Left lung (tissue), 10 donors: ENCODE results near the gene TMBIM6. TPM values are rescaled to one million over a fixed set of nuclear protein-coding genes. Genes with fewer than 3 reads are reported as not detected.
"Not testable (repeated sequence)": the region's sequence is repeated elsewhere in the genome, so short reads cannot be mapped to it uniquely, and the experiment has no call there.

Source experiments
- ATAC-seq: fragments of 200-7000 bp; cut with Tn5 transposase; one replicate; pipeline ENCODE4 v1.9.1; 2020; ENCODE audit warnings: moderate library complexity
- DNase-seq, 4 donors: peaks; one replicate each; pipeline ENCODE4 v3.0.0-alpha.2; 2013 to 2020
- H3K27ac ChIP-seq, 2 donors: fragments of 200-600 bp; sonication (generic) in 1 of 2; one replicate each; pipeline versions ENCODE4 v1.5.0 to v1.8.0; 2020 to 2021
- H3K27me3 ChIP-seq, 2 donors: fragments of 200-600 bp; sonication (generic) in 1 of 2; one replicate each; pipeline versions ENCODE4 v1.5.0 to v1.8.0; 2020 to 2021
- H3K36me3 ChIP-seq, 2 donors: fragments of 200-600 bp; sonication (generic) in 1 of 2; one replicate each; pipeline versions ENCODE4 v1.5.0 to v1.8.0; 2020 to 2021
- H3K4me1 ChIP-seq, 2 donors: fragments of 200-600 bp; one replicate each; pipeline ENCODE4 v1.8.0; 2021
- H3K4me3 ChIP-seq, 2 donors: fragments of 200-600 bp; sonication (generic) in 1 of 2; one replicate each; pipeline versions ENCODE4 v1.5.0 to v1.8.0; 2020 to 2021; ENCODE audit warnings: mild to moderate bottlenecking in 1 of 2
- H3K9me3 ChIP-seq, 2 donors: fragments of 200-600 bp; sonication (generic) in 1 of 2; one replicate each; pipeline versions ENCODE4 v1.5.0 to v1.8.0; 2020 to 2021
- CTCF ChIP-seq, 2 donors: fragments of 200-600 bp; sonication (generic) in 1 of 2; IDR thresholded peaks; one replicate each; pipeline versions ENCODE4 v1.5.0 to v1.8.0; 2021; ENCODE audit warnings: antibody characterized with exemption in 2 of 2
- intact Hi-C, 2 donors: fragments of 100-400 bp; cut with DNase I; formaldehyde crosslinking; loops; one replicate each; pipeline versions ENCODE4 v1.11.2 to v1.14.2; 2022
- polyA plus RNA-seq, 6 donors: library from polyadenylated mRNA; unstranded; fragments of 120-200 nt; gene quantifications; one replicate each; pipeline ENCODE4 v1.2.1, GENCODE V29; 2013; ENCODE audit not compliant: insufficient read length in 6 of 6
- total RNA-seq, 2 donors: library from RNA; stranded (reverse); fragmentation: NEBNext Ultra II Directional; extraction: Animal tissue kit (Norgen Biotek cat#: 25700); gene quantifications; one replicate each; pipeline ENCODE4 v1.2.1, GENCODE V29; 2021
- donor health status: DM: no; HTN: yes; CAD: no.
- donor health status: DM: no; HTN: no; CAD: no.

TMBIM6 gene
- total and polyA plus RNA-seq, 8 donors = 422 to 876 (median 493) TPM

- Histone ChIP-seq H3K36me3 (no peaks in the 10 kb centered on the region), H3K27ac (no peak overlapping the region), H3K27me3 (peaks cover 0 to 5% of the 10 kb centered on the region in 2 donors), H3K9me3 (no peaks in the 10 kb centered on the region), H3K4me3 (no peak overlapping the region), H3K4me1 (peaks cover 0 to 9% of the 10 kb centered on the region in 2 donors)
- no peak for ATAC-seq
- intact Hi-C loops = loop anchor here in 1 of 2 donors (2.0 kb wide), 1 partner anchor 62 kb away; no protein-coding TSS in a partner anchor
- TF ChIP-seq CTCF (IDR thresholded peaks at IDR 0.05) = no peak
- DNase-seq = no peak
Measured at GRCh38 chr12:49776858-49777257, 35.5 kb downstream of the TMBIM6 start.

DNA sequence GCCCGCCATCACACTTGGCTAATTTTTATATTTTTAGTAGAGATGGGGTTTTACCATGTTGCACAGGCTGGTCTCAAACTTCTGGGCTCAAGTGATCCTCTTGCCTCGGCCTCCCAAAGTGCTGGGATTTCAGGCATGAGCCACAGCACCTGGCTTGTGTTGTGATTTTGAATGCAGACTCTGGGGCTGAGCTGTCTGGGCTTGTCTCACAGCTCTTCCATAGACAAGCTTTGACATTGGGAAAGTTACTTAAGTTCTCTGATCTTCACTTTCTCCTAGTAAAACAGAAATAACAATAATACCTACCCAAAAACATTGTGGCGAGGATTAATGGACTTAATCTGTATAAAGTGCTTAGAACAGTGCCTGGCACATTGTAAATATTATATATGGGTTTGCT, 36.0 kb downstream of the TMBIM6 start:
- intact Hi-C loops = loop anchor here in 1 of 2 donors (2.0 kb wide), 1 partner anchor 61 kb away; no protein-coding TSS in a partner anchor
- DNase-seq (no peak), ATAC-seq (no peak)
- no peaks in the 10 kb centered on the region for H3K36me3 ChIP-seq
- no peak for TF ChIP-seq CTCF (IDR thresholded peaks at IDR 0.05)
- H3K27me3 ChIP-seq = peaks cover 0 to 5% of the 10 kb centered on the region in 2 donors
- no peaks in the 10 kb centered on the region for H3K9me3 ChIP-seq
- H3K27ac ChIP-seq = no peak overlapping the region
- H3K4me3 ChIP-seq = no peak overlapping the region
- peaks cover 0 to 9% of the 10 kb centered on the region in 2 donors for H3K4me1 ChIP-seq

- peak in 2 of 4 donors; percentile 33 to 85 for DNase-seq
- Histone ChIP-seq H3K9me3 (no peaks in the 10 kb centered on the region), H3K27ac (no peak overlapping the region), H3K4me1 (peaks cover 0 to 9% of the 10 kb centered on the region in 2 donors), H3K27me3 (peaks cover 0 to 5% of the 10 kb centered on the region in 2 donors), H3K36me3 (no peaks in the 10 kb centered on the region), H3K4me3 (no peak overlapping the region)
- peak; percentile 80 for ATAC-seq
- TF ChIP-seq CTCF (IDR thresholded peaks at IDR 0.05) = peak; percentile 51 to 77
- intact Hi-C loops = loop anchor here in 1 of 2 donors (2.0 kb wide), 1 partner anchor 61 kb away; no protein-coding TSS in a partner anchor
Measured at GRCh38 chr12:49777800-49778748, 36.7 kb downstream of the TMBIM6 start.

DNA sequence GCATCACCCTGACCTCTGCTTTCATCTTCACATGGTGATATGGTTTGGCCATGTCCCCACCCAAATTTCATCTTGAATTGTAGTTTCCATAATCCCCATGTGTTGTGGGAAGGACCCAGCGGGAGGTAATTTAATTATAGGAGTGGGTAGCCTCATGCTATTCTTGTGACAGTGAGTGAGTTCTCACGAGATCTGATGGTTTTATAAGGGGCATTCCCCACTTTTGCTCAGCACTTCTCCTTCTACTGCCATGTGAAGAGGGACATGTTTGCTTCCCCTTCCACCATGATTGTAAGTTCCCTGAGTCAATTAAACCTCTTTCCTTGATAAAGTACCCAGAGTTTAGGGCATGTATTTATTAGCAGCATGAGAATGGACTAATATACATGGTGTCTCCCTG, 38.2 kb downstream of the TMBIM6 start:
- Histone ChIP-seq H3K4me3 (no peak overlapping the region), H3K27me3 (peaks cover 0 to 5% of the 10 kb centered on the region in 2 donors), H3K27ac (no peak overlapping the region), H3K9me3 (no peaks in the 10 kb centered on the region), H3K4me1 (peaks cover 1 to 14% of the 10 kb centered on the region in 2 donors), H3K36me3 (no peaks in the 10 kb centered on the region)
- intact Hi-C loops = no loop called here
- DNase-seq (no peak), ATAC-seq (no peak)
- no peak for TF ChIP-seq CTCF (IDR thresholded peaks at IDR 0.05)

DNA sequence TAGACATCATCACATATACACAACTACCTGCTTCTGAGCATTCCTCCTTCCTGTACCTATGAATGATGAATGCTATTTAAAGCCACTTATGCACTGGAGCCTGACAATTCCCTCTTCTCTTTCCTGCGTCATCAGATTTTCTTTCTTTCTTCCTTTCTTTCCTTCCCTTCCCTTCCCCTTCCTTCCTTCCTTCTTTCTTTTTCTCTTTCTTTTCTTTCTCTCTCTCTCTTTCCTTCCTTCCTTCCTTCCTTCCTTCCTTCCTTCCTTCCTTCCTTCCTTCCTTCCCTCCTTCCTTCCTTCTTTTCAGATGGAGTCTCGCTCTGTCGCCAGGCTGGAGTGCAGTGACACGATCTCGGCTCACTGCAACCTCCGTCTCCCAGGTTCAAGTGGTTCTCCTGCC, 39.6 kb downstream of the TMBIM6 start:
- DNase-seq, H3K36me3 ChIP-seq, ATAC-seq, intact Hi-C loops, H3K9me3 ChIP-seq, H3K27me3 ChIP-seq, H3K27ac ChIP-seq, H3K4me3 ChIP-seq: not testable (repeated sequence)
- H3K4me1 ChIP-seq = peaks cover 4 to 18% of the 10 kb centered on the region in 2 donors
